AG04450 (cell line): ENCODE results near the gene PC. TPM values are rescaled to one million over a fixed set of nuclear protein-coding genes. Genes with fewer than 3 reads are reported as not detected.

ENCODE experiments used
- CTCF ChIA-PET: fragments of 300-600, 350-600 bp; formaldehyde crosslinking; extraction: SDS; loops from one replicate; lab custom pipeline; 2022; ENCODE audit warnings: antibody characterized with exemption, inconsistent platforms; lab: Charles Lee
- POLR2A ChIA-PET: fragments of 350-600 bp; formaldehyde crosslinking; extraction: SDS; loops from one replicate; lab custom pipeline; 2021; ENCODE audit warnings: antibody characterized with exemption, inconsistent platforms; lab: Yijun Ruan, JAX
- DNase-seq: peaks from one replicate; pipeline ENCODE4 v3.0.0-alpha.2; 2011; ENCODE audit warnings: low read depth, low spot score
- H3K27ac ChIP-seq: one replicate; pipeline ENCODE4 v1.5.1; 2012; ENCODE audit warnings: low read depth, low read length, control low read depth
- H3K27me3 ChIP-seq: one replicate; pipeline ENCODE4 v1.6.0; 2012; ENCODE audit warnings: low read length; ENCODE audit not compliant: control insufficient read depth, insufficient read depth
- H3K4me3 ChIP-seq: 2 replicates; pipeline ENCODE4 v1.5.1; 2011; ENCODE audit warnings: mild to moderate bottlenecking, low read depth, low read length, control low read depth
- H3K9me3 ChIP-seq: 2 replicates; pipeline ENCODE4 v1.5.1; 2012; ENCODE audit warnings: low read length; ENCODE audit not compliant: control insufficient read depth, insufficient read depth
- polyA plus RNA-seq: library from polyadenylated mRNA; depleted of rRNA; stranded (reverse); fragments of >200 nt; gene quantifications from 2 replicates; pipeline ENCODE4 v1.2.3, GENCODE V29; 2011
- TF ChIP-seq, protein P1 (sequence below): IDR thresholded peaks from 2 replicates; pipeline ENCODE4 v1.5.1; 2011; ENCODE audit warnings: low read depth, low read length, control low read depth, inconsistent platforms

The PC gene
- polyA plus RNA-seq, 1 experiment, result 12.1 TPM

DNA sequence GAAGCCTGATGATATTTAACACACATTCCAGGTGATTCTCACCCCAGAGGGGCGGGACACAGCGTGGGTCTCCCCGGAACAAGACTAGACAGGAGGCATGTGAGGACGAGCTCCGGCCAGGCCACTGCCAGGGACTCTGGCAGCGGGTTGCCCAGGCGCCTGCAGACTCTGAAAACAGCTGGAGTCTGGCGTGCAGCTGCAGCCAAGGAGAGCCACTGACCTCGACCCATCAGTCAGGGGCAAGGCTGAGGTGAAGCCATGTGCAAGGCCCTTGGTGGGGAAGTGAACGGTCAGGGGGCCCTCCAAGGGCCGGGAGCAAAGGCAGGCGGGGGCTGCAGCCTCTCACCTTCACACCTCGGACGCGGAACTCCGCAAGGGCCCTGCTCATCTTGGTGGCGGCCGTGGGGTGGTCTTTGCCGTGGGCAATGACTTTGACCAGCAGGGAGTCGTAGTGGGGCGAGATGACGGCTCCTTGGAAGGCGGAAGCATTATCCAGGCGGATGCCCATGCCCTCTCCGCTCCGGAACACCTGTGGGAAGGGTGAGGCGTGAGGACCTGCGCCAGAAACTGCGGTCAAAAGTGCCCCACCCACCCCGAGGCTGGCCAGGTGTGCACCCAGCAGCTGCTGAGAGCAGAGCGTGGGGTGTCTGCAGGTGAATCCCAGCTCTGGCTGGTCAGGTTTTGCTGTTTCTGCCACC, 94.6 kb downstream of the PC start:
- H3K9me3 ChIP-seq, result no peaks in the 10 kb centered on the region; the same call in 1 of the 2 replicates
- H3K4me3 ChIP-seq, result no peak overlapping the region
- TF ChIP-seq, protein P1, sequence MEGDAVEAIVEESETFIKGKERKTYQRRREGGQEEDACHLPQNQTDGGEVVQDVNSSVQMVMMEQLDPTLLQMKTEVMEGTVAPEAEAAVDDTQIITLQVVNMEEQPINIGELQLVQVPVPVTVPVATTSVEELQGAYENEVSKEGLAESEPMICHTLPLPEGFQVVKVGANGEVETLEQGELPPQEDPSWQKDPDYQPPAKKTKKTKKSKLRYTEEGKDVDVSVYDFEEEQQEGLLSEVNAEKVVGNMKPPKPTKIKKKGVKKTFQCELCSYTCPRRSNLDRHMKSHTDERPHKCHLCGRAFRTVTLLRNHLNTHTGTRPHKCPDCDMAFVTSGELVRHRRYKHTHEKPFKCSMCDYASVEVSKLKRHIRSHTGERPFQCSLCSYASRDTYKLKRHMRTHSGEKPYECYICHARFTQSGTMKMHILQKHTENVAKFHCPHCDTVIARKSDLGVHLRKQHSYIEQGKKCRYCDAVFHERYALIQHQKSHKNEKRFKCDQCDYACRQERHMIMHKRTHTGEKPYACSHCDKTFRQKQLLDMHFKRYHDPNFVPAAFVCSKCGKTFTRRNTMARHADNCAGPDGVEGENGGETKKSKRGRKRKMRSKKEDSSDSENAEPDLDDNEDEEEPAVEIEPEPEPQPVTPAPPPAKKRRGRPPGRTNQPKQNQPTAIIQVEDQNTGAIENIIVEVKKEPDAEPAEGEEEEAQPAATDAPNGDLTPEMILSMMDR, result no peak
- H3K27ac ChIP-seq, result no peak overlapping the region
- no peaks in the 10 kb centered on the region for H3K27me3 ChIP-seq
- POLR2A ChIA-PET, result no interaction called here
- no peak for DNase-seq
- CTCF ChIA-PET, result no interaction called here

DNA sequence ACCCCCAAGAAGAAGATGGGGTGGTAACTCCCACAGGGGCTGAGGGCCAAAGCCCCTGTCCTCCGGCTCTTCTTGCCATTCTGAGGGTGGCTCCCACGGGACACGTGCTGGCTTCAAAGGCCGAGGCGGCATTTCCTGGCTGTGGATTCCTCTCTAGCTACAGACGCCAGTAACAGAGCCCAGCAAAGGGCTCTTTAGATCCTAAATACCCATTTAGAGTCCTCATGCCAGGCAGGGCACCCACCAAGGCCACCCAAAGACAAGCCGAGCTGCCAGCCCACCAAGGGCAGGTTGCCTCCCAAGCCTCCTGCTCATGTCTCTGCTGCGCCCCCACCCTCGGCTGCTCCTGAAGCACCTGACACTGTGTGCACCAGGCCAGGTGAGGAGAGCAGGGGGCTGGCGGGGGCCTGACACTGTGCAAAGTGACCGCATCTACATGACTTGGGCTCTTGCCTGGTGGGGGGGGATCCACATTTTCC, 95.6 kb downstream of the PC start:
- CTCF ChIA-PET, result no interaction called here
- H3K27me3 ChIP-seq, result no peaks in the 10 kb centered on the region
- no peak overlapping the region for H3K4me3 ChIP-seq
- TF ChIP-seq, protein P1, result no peak
- POLR2A ChIA-PET, result no interaction called here
- no peak overlapping the region for H3K27ac ChIP-seq
- no peak for DNase-seq
- peaks cover 6% of the 10 kb centered on the region; the same call in 1 of the 2 replicates for H3K9me3 ChIP-seq

DNA sequence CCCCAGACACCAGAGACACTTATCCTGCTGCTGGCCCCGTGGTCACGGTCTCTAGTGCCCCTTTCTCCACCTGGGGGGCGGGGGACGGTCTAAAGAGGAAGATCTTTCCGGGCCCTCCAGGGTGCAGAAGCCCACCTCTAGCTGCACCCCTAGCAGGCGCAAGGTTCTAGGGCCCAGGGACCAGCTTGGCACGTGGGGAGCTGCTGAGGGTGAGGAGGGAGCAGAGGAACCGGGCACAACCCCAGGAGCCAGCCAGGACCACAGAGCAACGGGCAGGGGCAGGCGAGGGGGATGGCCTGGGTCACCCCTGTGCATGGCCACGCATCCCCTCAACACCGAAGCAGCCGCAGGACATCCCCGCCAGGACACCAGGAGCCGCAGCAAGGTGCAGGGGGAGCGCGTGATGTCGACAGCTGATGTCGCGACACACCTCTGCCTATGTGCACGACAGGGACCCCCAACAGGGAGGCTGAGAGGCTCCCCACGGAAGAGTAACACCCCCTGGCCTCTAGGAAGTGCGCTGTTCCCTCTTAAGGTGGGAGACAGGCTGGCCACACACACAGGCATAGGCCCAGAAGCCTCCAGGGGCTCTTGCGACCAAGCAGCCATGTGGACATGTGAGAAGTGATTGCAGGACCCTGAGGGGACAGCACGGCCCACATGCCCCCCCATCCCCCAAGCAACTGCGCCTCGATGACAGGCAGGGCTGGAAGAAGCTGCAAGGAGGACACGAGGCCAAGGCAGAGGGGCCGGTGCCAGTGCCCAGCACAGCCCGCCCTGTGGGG, 96.2 kb downstream of the PC start:
- no peaks in the 10 kb centered on the region for H3K27me3 ChIP-seq
- H3K27ac ChIP-seq, result no peak overlapping the region
- ChIA-PET POLR2A (no interaction called here), CTCF (no interaction called here)
- DNase-seq, result no peak
- H3K9me3 ChIP-seq, result peaks cover 6% of the 10 kb centered on the region; the same call in 1 of the 2 replicates
- TF ChIP-seq, protein P1, result no peak
- no peak overlapping the region for H3K4me3 ChIP-seq

DNA sequence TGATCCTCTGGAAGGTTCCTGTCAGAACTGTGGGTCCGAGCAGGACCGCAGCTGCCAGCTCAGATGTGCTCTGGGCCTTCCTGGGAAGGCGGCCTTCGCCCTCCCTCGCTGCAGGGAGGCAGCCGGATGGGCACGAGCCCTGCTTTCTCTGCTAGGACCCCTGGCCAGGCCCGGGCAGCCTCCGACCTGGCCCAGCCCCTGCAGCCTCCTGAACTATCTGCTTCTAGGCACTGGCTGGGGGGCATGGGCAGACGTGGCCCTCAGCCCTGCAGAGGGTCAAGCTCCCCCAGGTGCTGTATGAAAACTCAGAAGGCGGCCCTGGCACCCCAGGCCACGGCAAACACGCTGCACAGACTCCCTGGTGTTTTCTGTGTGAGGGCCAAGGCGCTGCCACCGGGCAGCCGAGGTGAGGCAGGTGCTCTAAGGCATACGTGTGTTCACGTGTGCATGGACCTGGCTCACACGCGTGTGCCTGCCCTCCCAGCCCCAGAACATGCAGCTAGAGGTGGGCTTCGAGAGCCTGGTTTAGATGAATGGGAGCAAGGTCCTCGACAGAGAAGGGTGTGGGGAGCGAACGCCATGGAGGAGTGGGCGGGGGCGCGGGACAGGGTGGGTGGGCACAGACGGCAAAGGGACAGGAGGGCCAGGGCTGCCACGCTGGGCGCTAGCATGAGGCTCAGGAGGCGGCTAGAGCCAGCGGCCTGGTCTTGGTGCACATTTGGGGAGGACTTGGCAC, 97.0 kb downstream of the PC start:
- Histone ChIP-seq H3K9me3 (peaks cover 6% of the 10 kb centered on the region; the same call in 1 of the 2 replicates), H3K4me3 (no peak overlapping the region), H3K27me3 (no peaks in the 10 kb centered on the region), H3K27ac (no peak overlapping the region)
- POLR2A ChIA-PET, result no interaction called here
- DNase-seq, result no peak
- CTCF ChIA-PET, result no interaction called here
- TF ChIP-seq, protein P1, result no peak
